SH-SY5Y (cell line): ENCODE results near the gene RNASE8.

Experiments used
- GATA2 ChIP-seq: IDR thresholded peaks from 2 replicates; pipeline ENCODE4 v1.6.1; 2011; ENCODE audit warnings: mild to moderate bottlenecking, low read depth, low read length
- GATA3 ChIP-seq: IDR thresholded peaks from 2 replicates; pipeline ENCODE4 v1.6.1; 2011; ENCODE audit warnings: low read depth, mild to moderate bottlenecking, low read length, moderate library complexity

- TF ChIP-seq GATA3 (no peak), GATA2 (no peak)
These were observed 3.4 kb upstream of the RNASE8 start for GRCh38 chr14:21054123-21054767.
